HepG2 (cell line): Measurements from ENCODE around the gene GTF2H2C. TPM values are rescaled to one million over a fixed set of nuclear protein-coding genes. Genes with fewer than 3 reads are reported as not detected.
"Not testable (repeated sequence)": the region's sequence is repeated elsewhere in the genome, so short reads cannot be mapped to it uniquely, and the experiment has no call there.

Experiments used
- ATAC-seq: fragments of 200-7000 bp; cut with Tn5 transposase; 3 replicates; pipeline ENCODE4 v1.9.1; 2020; ENCODE audit warnings: mild to moderate bottlenecking, moderate library complexity
- BruUV-seq: library from RNA; stranded (reverse); fragments of 400-500 nt; replicated peaks from 2 replicates; lab custom pipeline; 2021; lab: Mats Ljungman, UMichigan
- CTCF ChIA-PET: fragments of 300-600 bp; formaldehyde crosslinking; extraction: SDS; loops from one replicate; lab custom pipeline; 2021; ENCODE audit warnings: low total read pairs, inconsistent platforms, low intra/inter-chr PET ratio; lab: Yijun Ruan, JAX
- POLR2A ChIA-PET: fragments of 350-600 bp; sonication (Branson Sonifier 250); formaldehyde crosslinking; loops from one replicate; lab custom pipeline; 2020; ENCODE audit warnings: antibody characterized with exemption, inconsistent platforms; lab: Yijun Ruan, JAX
- DNase-seq: peaks from one replicate; pipeline ENCODE4 v3.0.0-alpha.2; 2015; ENCODE audit warnings: low spot score
- FAIRE-seq: peaks from 3 replicates; lab custom pipeline; 2011; peaks lifted over from hg19 to GRCh38; lab: Jason Lieb, UNC
- H2AFZ ChIP-seq: one replicate; pipeline ENCODE4 v1.6.1; 2011; ENCODE audit warnings: low read length, inconsistent platforms
- H3K27ac ChIP-seq: fragments of 300-600 bp; 3 replicates; pipeline ENCODE4 v1.8.0; 2011; ENCODE audit warnings: mixed run types, mild to moderate bottlenecking, mixed read lengths, low read length, inconsistent platforms; ENCODE audit not compliant: insufficient read depth; ENCODE audit errors: extremely low read length
- H3K27me3 ChIP-seq, 2 experiments: fragments of 200-600 bp in 1 of 2; 2 replicates in 1 of 2; 3 replicates in 1 of 2; pipeline versions ENCODE4 v1.6.0 to v1.8.0; 2011; ENCODE audit warnings: low read length in 2 of 2, mild to moderate bottlenecking in 2 of 2, moderate library complexity in 2 of 2, inconsistent platforms in 1 of 2; ENCODE audit not compliant: insufficient read depth in 2 of 2, control insufficient read depth in 1 of 2
- H3K36me3 ChIP-seq, 2 experiments: fragments of 200-600 bp in 1 of 2; replicated peaks in 1 of 2; 2 replicates in 1 of 2; 3 replicates in 1 of 2; pipeline versions ENCODE4 v1.5.1 to v1.8.0; 2011; ENCODE audit warnings: low read length in 2 of 2, inconsistent platforms in 1 of 2; ENCODE audit not compliant: insufficient read depth in 2 of 2, control insufficient read depth in 1 of 2
- H3K4me1 ChIP-seq: 2 replicates; pipeline ENCODE4 v1.5.1; 2012; ENCODE audit warnings: low read length, inconsistent platforms; ENCODE audit not compliant: insufficient read depth
- H3K4me2 ChIP-seq: 2 replicates; pipeline ENCODE4 v1.6.0; 2011; ENCODE audit warnings: low read depth, low read length, inconsistent platforms
- H3K4me3 ChIP-seq, 3 experiments: fragments of 200-600 bp in 1 of 3; sonication (generic), shearing (Covaris generic) in 1 of 3; replicated peaks in 1 of 3; 2 replicates each; pipeline ENCODE4 v1.5.1; 2011 to 2016; ENCODE audit warnings: low read length in 3 of 3, inconsistent platforms in 2 of 3, low read depth in 2 of 3, mild to moderate bottlenecking in 2 of 3, control low read depth in 1 of 3, mixed read lengths in 1 of 3; ENCODE audit not compliant: insufficient read depth in 1 of 3
- H3K79me2 ChIP-seq: one replicate; pipeline ENCODE4 v1.6.1; 2011; ENCODE audit warnings: low read length, inconsistent platforms; ENCODE audit not compliant: insufficient read depth
- H3K9ac ChIP-seq: 2 replicates; pipeline ENCODE4 v1.6.0; 2011; ENCODE audit warnings: mild to moderate bottlenecking, low read depth, low read length, inconsistent platforms; ENCODE audit not compliant: insufficient read depth
- H3K9me3 ChIP-seq: 2 replicates; pipeline ENCODE4 v1.5.1; 2012; ENCODE audit warnings: mild to moderate bottlenecking, low read length
- H4K20me1 ChIP-seq: 2 replicates; pipeline ENCODE4 v1.6.0; 2011; ENCODE audit warnings: inconsistent platforms, mild to moderate bottlenecking, low read length, moderate library complexity; ENCODE audit not compliant: insufficient read depth
- WGBS: methylation state at CpG from one replicate; pipeline ENCODE4 v1.1.6; 2017; ENCODE audit warnings: low lambda C conversion rate; 5-methylcytosine and 5-hydroxymethylcytosine counted together
- in situ Hi-C: cut with HindIII; loops from 2 replicates; pipeline ENCODE4 v1.10.0; 2017; ENCODE audit warnings: low pct_unique_long_range_greater_than_20kb; ENCODE audit not compliant: extremely low pct_ligation_motif_present
- intact Hi-C: fragments of 100-400 bp; cut with micrococcal nuclease; formaldehyde crosslinking; loops from one replicate; pipeline ENCODE4 v1.10.0; 2022; ENCODE audit not compliant: unreplicated experiment
- polyA plus RNA-seq, 8 experiments: library from polyadenylated mRNA; depleted of rRNA in 3 of 8; stranded (reverse) in 7 of 8; unstranded in 1 of 8; fragments of >200 nt; fragmentation: Illumina TruSeq in 4 of 8; extraction: Trizol in 4 of 8; gene quantifications; 2 replicates each; pipeline versions ENCODE4 v1.2.1 to v1.2.3, GENCODE V29; 2011 to 2016; ENCODE audit warnings: low read depth in 4 of 8, missing spikeins in 1 of 8, mixed read lengths in 1 of 8; ENCODE audit not compliant: insufficient read depth in 1 of 8
- total RNA-seq, 5 experiments: library from RNA; depleted of rRNA; stranded (reverse); fragments of >200 nt; fragmentation: Illumina TruSeq; extraction: Trizol; gene quantifications; 2 replicates each; pipeline ENCODE4 v1.2.3, GENCODE V29; 2016; ENCODE audit warnings: low read depth in 1 of 5

Gene GTF2H2C
- total and polyA plus RNA-seq, 2 of the 13 experiments (the other 11 are each of a cell fraction or from before 2014, with no cell fraction given): 29.7 to 62.9 TPM

GRCh38 chr5:69583356-69583755 is 23.4 kb downstream of the GTF2H2C start:
- H3K4me2 ChIP-seq, H3K27ac ChIP-seq, H3K79me2 ChIP-seq, intact Hi-C loops, H3K4me3 ChIP-seq, H3K9me3 ChIP-seq, ATAC-seq, in situ Hi-C loops, H3K27me3 ChIP-seq, POLR2A ChIA-PET, CTCF ChIA-PET, DNase-seq, H3K9ac ChIP-seq, H4K20me1 ChIP-seq, H2AFZ ChIP-seq, BruUV-seq, H3K36me3 ChIP-seq, FAIRE-seq, H3K4me1 ChIP-seq: not testable (repeated sequence)
- no CpG with 5 or more reads among the region's 2 CpGs for WGBS

- not testable (repeated sequence) for H3K27me3 ChIP-seq, FAIRE-seq
These were observed 36.3 kb downstream of the GTF2H2C start for GRCh38 chr5:69596114-69596840.

GRCh38 chr5:69601947-69602346 is 42.0 kb downstream of the GTF2H2C start:
- H3K4me2 ChIP-seq, H3K9ac ChIP-seq, DNase-seq, H3K4me1 ChIP-seq, H3K27ac ChIP-seq, BruUV-seq, H3K36me3 ChIP-seq, H3K79me2 ChIP-seq, H2AFZ ChIP-seq, ATAC-seq, POLR2A ChIA-PET, H3K27me3 ChIP-seq, H3K9me3 ChIP-seq, in situ Hi-C loops, intact Hi-C loops, FAIRE-seq, H4K20me1 ChIP-seq, H3K4me3 ChIP-seq, CTCF ChIA-PET: not testable (repeated sequence)
- WGBS: no CpG with 5 or more reads among the region's 6 CpGs

More at GRCh38 chr5:69596114-69596840, 36.3 kb downstream of the GTF2H2C start:
- in situ Hi-C loops, CTCF ChIA-PET, H3K79me2 ChIP-seq, H3K36me3 ChIP-seq, H3K4me2 ChIP-seq, H4K20me1 ChIP-seq, H3K9me3 ChIP-seq, H3K27ac ChIP-seq, H3K9ac ChIP-seq, intact Hi-C loops, BruUV-seq, H2AFZ ChIP-seq, DNase-seq, ATAC-seq, POLR2A ChIA-PET, H3K4me3 ChIP-seq, H3K4me1 ChIP-seq: not testable (repeated sequence)
- 81% methylated on average over 2 of the region's 7 CpGs for WGBS

- H3K9me3 ChIP-seq, BruUV-seq, CTCF ChIA-PET, H3K4me1 ChIP-seq, H3K4me2 ChIP-seq, H4K20me1 ChIP-seq, FAIRE-seq, DNase-seq, H3K79me2 ChIP-seq, in situ Hi-C loops, H2AFZ ChIP-seq, intact Hi-C loops, H3K27me3 ChIP-seq, H3K27ac ChIP-seq, H3K4me3 ChIP-seq, H3K9ac ChIP-seq, H3K36me3 ChIP-seq, ATAC-seq, POLR2A ChIA-PET: not testable (repeated sequence)
- 76% methylated on average over 3 of the region's 6 CpGs for WGBS
These were observed 46.8 kb downstream of the GTF2H2C start for GRCh38 chr5:69606839-69607238.
